Heart left ventricle (tissue), 13 donors: ENCODE measurements around the gene ZNF771.

ENCODE experiments used
- CTCF ChIP-seq, 12 donors: fragments of 200-600 bp; sonication (generic) in 4 of 12; IDR thresholded peaks; one replicate each; pipeline versions ENCODE4 v1.5.0 to v1.8.0; 2018 to 2022; ENCODE audit warnings: antibody characterized with exemption in 12 of 12, mild to moderate bottlenecking in 5 of 12
- POLR2A ChIP-seq, 2 donors: fragments of 450-650 bp; IDR thresholded peaks; one replicate each; pipeline ENCODE4 v1.6.1; 2017; ENCODE audit warnings: antibody characterized with exemption in 2 of 2, mild to moderate bottlenecking in 2 of 2, moderate library complexity in 2 of 2
- donor health status: ischemic (EF 13 %, LVEDD 7.1; RV severe dilation, severe dysfunction).
- donor health status: DM: no; HTN: yes; CAD: no.
- donor health status: DM: no; HTN: no; CAD: no.
- donor health status: ischemic (EF 25% LVEDD 6.9; RV normal size, moderate dysfunction).
- donor health status: ischemic (EF 25% LVEDD 5.7; RV mildly dilated, moderate dysfunction).
- donor health status: ischemic (EF 35%, LVEDD 5.7; RV mildly dilated, moderate dysfunction).
- donor health status: nonischemic (EF 11% LVEDD 7.7; RV severe dilation, severe dysfunction).
- donor health status: DM: yes; HTN: yes; CAD: no.
- donor health status: PGD.
- donor health status: ischemic (EF 29% LVEDD 5.4; RV normal size, mild dysfunction).
- donor health status: nonischemic (EF 23%, LVEDD 6.1; RV moderate dilation, normal function).

- no peak for TF ChIP-seq CTCF (IDR thresholded peaks at IDR 0.05)
- no peak for TF ChIP-seq POLR2A (IDR thresholded peaks at IDR 0.05)
Observed at GRCh38 chr16:30458561-30459394, 51.4 kb downstream of the ZNF771 start.
